ENCODE data around the gene AP5S1. TPM values are rescaled to one million over a fixed set of nuclear protein-coding genes. Genes with fewer than 3 reads are reported as not detected.

Gene AP5S1
- total RNA-seq, 1 donor from 2014 or later: 12.3 TPM

GRCh38 chr20:3808544-3808943 lies 11.8 kb upstream of the AP5S1 start:
- no peak for DNase-seq (ENCODE audit: low spot score, unreplicated experiment)
- peaks cover 2% of the 10 kb centered on the region for H3K27me3 Mint-ChIP-seq
- no peak overlapping the region for H3K27ac Mint-ChIP-seq
- no peak for TF ChIP-seq CTCF (IDR thresholded peaks at IDR 0.05; ENCODE audit: unreplicated experiment)
- peaks cover 14% of the 10 kb centered on the region for H3K36me3 Mint-ChIP-seq (ENCODE audit: insufficient read depth)
- no peak overlapping the region for H3K4me3 Mint-ChIP-seq (ENCODE audit: low read depth)
- peaks cover 11% of the 10 kb centered on the region for H3K4me1 Mint-ChIP-seq (ENCODE audit: low read depth)
- H3K9me3 Mint-ChIP-seq (ENCODE audit: low read depth): no peaks in the 10 kb centered on the region

GRCh38 chr20:3811467-3812258 lies 8.7 kb upstream of the AP5S1 start:
- H3K27ac Mint-ChIP-seq: no peak overlapping the region
- no peak for DNase-seq (ENCODE audit: low spot score, unreplicated experiment)

GRCh38 chr20:3812259-3812681 lies 8.1 kb upstream of the AP5S1 start:
- TF ChIP-seq CTCF (IDR thresholded peaks at IDR 0.05; ENCODE audit: unreplicated experiment): no peak
- peaks cover 3% of the 10 kb centered on the region for H3K4me1 Mint-ChIP-seq (ENCODE audit: low read depth)
- no peaks in the 10 kb centered on the region for H3K36me3 Mint-ChIP-seq (ENCODE audit: insufficient read depth)
- no peak for DNase-seq (ENCODE audit: low spot score, unreplicated experiment)
- peaks cover 11% of the 10 kb centered on the region for H3K27me3 Mint-ChIP-seq
- no peaks in the 10 kb centered on the region for H3K9me3 Mint-ChIP-seq (ENCODE audit: low read depth)
- H3K4me3 Mint-ChIP-seq (ENCODE audit: low read depth): no peak overlapping the region
- no peak overlapping the region for H3K27ac Mint-ChIP-seq

More at GRCh38 chr20:3811467-3812258, 8.7 kb upstream of the AP5S1 start:
- Mint-ChIP-seq H3K4me3 (ENCODE audit: low read depth) (no peak overlapping the region), H3K36me3 (ENCODE audit: insufficient read depth) (no peaks in the 10 kb centered on the region), H3K27me3 (peaks cover 10% of the 10 kb centered on the region), H3K9me3 (ENCODE audit: low read depth) (no peaks in the 10 kb centered on the region), H3K4me1 (ENCODE audit: low read depth) (peaks cover 7% of the 10 kb centered on the region)
- no peak for TF ChIP-seq CTCF (IDR thresholded peaks at IDR 0.05; ENCODE audit: unreplicated experiment)

- Mint-ChIP-seq H3K9me3 (ENCODE audit: low read depth) (no peaks in the 10 kb centered on the region), H3K4me1 (ENCODE audit: low read depth) (no peaks in the 10 kb centered on the region), H3K27ac (no peak overlapping the region), H3K27me3 (peaks cover 11% of the 10 kb centered on the region), H3K4me3 (ENCODE audit: low read depth) (no peak overlapping the region), H3K36me3 (ENCODE audit: insufficient read depth) (no peaks in the 10 kb centered on the region)
- no peak for TF ChIP-seq CTCF (IDR thresholded peaks at IDR 0.05; ENCODE audit: unreplicated experiment)
- no peak for DNase-seq (ENCODE audit: low spot score, unreplicated experiment)
These were observed 7.1 kb upstream of the AP5S1 start for GRCh38 chr20:3812975-3813847.

GRCh38 chr20:3813848-3814581 lies 6.3 kb upstream of the AP5S1 start:
- DNase-seq (ENCODE audit: low spot score, unreplicated experiment): no peak
- Mint-ChIP-seq H3K27ac (no peak overlapping the region), H3K4me3 (ENCODE audit: low read depth) (no peak overlapping the region), H3K4me1 (ENCODE audit: low read depth) (peaks cover 2% of the 10 kb centered on the region), H3K9me3 (ENCODE audit: low read depth) (no peaks in the 10 kb centered on the region), H3K27me3 (peaks cover 11% of the 10 kb centered on the region), H3K36me3 (ENCODE audit: insufficient read depth) (no peaks in the 10 kb centered on the region)
- no peak for TF ChIP-seq CTCF (IDR thresholded peaks at IDR 0.05; ENCODE audit: unreplicated experiment)

Data from progenitor cell of endocrine pancreas (in vitro differentiated cells).